Measurements from ENCODE around the gene OR51T1.
"Not testable (repeated sequence)": the region's sequence is repeated elsewhere in the genome, so short reads cannot be mapped to it uniquely, and the experiment has no call there.

OR51T1 gene

GRCh38 chr11:4881860-4882500 is at the start of gene OR51T1:
Gene OR51T1, plus strand, starts transcription at chr11:4881900. Its CDS starts 0 bp downstream, at chr11:4881900.
- no peak for DNase-seq

GRCh38 chr11:4839851-4840549 is 41.7 kb upstream of the OR51T1 start:
- no peak for DNase-seq

GRCh38 chr11:4848908-4849532 is 32.7 kb upstream of the OR51T1 start, which contains the start of gene OR51S1:
Gene OR51S1, minus strand, starts transcription at chr11:4849208. Its CDS starts 0 bp downstream, at chr11:4849208.
- DNase-seq: no peak

GRCh38 chr11:4851033-4851432 is 30.7 kb upstream of the OR51T1 start:
- no peak for DNase-seq

GRCh38 chr11:4854286-4854685 is 27.4 kb upstream of the OR51T1 start:
- not testable (repeated sequence) for DNase-seq

GRCh38 chr11:4862447-4863236 is 19.1 kb upstream of the OR51T1 start:
- DNase-seq: no peak

GRCh38 chr11:4863876-4864275 is 17.8 kb upstream of the OR51T1 start:
- no peak for DNase-seq

- no peak for DNase-seq
Measured at GRCh38 chr11:4865855-4866254, 15.8 kb upstream of the OR51T1 start.

- DNase-seq: no peak
Measured at GRCh38 chr11:4881188-4881587, 512 bp upstream of the OR51T1 start.

GRCh38 chr11:4882543-4882942 is 843 bp downstream of the OR51T1 start:
- DNase-seq: no peak

GRCh38 chr11:4884361-4884760 is 2.7 kb downstream of the OR51T1 start:
- DNase-seq: no peak

GRCh38 chr11:4886186-4886585 is 4.5 kb downstream of the OR51T1 start:
- no peak for DNase-seq

- DNase-seq: no peak
Measured at GRCh38 chr11:4887591-4887990, 5.9 kb downstream of the OR51T1 start.

- DNase-seq: no peak
Measured at GRCh38 chr11:4890279-4890678, 8.6 kb downstream of the OR51T1 start.

- no peak for DNase-seq
Measured at GRCh38 chr11:4891996-4892640, 10.4 kb downstream of the OR51T1 start.

GRCh38 chr11:4903484-4903883 is 21.8 kb downstream of the OR51T1 start, which contains the start of gene OR51A7:
Gene OR51A7, plus strand, starts transcription at chr11:4903783. Its CDS starts 3,587 bp downstream, at chr11:4907370.
- DNase-seq: no peak

GRCh38 chr11:4916581-4916980 is 34.9 kb downstream of the OR51T1 start:
- no peak for DNase-seq

GRCh38 chr11:4919250-4919649 is 37.5 kb downstream of the OR51T1 start, which contains the start of gene OR51G2:
Gene OR51G2, minus strand, starts transcription at chr11:4919350. Its CDS starts 3,687 bp downstream, at chr11:4915663.
- no peak for DNase-seq

- no peak for DNase-seq
Measured at GRCh38 chr11:4921796-4922195, 40.1 kb downstream of the OR51T1 start.

- DNase-seq: no peak
Measured at GRCh38 chr11:4922304-4922703, 40.6 kb downstream of the OR51T1 start.

- no peak for DNase-seq
Measured at GRCh38 chr11:4924239-4924638, 42.5 kb downstream of the OR51T1 start, which contains the start of gene OR51G1. Gene OR51G1, minus strand, starts transcription at chr11:4924339. Its CDS starts 0 bp downstream, at chr11:4924339.

GRCh38 chr11:4926608-4927007 is 44.9 kb downstream of the OR51T1 start:
- no peak for DNase-seq
